Measurements from ENCODE around the gene GNAZ. TPM values are rescaled to one million over a fixed set of nuclear protein-coding genes. Genes with fewer than 3 reads are reported as not detected.

The GNAZ gene
- polyA plus RNA-seq, 1 experiment, result 12.6 TPM

DNA sequence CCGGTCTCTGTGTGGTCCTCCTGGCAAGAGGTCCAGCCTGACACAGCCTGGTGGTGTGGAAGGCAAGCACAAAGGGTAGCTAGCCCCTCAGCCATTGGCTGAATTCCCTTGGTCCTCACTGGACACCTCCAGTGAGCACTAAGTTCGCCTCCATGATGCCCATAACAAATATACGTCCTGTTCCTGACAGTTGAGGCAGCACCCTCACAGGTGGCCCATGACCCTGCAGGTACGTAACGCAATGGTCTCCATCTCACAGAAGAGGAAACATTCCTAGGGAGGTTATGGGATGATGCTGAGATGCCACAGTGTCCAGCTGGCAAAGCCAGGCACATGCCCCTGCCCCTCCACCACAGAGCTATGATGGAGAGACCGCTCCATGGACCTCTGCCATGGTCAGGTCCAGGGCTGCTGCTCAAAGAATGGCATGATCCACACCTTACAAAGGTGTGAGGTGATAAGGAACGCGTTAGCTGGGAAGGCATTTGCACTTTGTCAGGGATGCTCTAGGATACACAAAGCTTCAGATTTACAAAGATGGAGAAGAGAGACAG is 1.4 kb upstream of the GNAZ start:
- TF ChIP-seq CTCF (IDR thresholded peaks at IDR 0.05; ENCODE audit: insufficient read depth, low read depth, low read length), result no peak
- Histone ChIP-seq H3K36me3 (ENCODE audit: control insufficient read depth, insufficient read depth, low read length) (no peaks in the 10 kb centered on the region), H3K27me3 (ENCODE audit: control insufficient read depth, insufficient read depth, low read length) (no peaks in the 10 kb centered on the region; the same call in 1 of the 2 replicates), H3K4me3 (ENCODE audit: low read depth, low read length) (no peak overlapping the region)
- no peak for DNase-seq (ENCODE audit: low read depth)
- CTCF ChIA-PET, result interaction anchor here (0.6 kb wide), 1 partner anchor 213 kb away, joined by 3 read pairs; no protein-coding TSS in a partner anchor
- POLR2A ChIA-PET, result no interaction called here

DNA sequence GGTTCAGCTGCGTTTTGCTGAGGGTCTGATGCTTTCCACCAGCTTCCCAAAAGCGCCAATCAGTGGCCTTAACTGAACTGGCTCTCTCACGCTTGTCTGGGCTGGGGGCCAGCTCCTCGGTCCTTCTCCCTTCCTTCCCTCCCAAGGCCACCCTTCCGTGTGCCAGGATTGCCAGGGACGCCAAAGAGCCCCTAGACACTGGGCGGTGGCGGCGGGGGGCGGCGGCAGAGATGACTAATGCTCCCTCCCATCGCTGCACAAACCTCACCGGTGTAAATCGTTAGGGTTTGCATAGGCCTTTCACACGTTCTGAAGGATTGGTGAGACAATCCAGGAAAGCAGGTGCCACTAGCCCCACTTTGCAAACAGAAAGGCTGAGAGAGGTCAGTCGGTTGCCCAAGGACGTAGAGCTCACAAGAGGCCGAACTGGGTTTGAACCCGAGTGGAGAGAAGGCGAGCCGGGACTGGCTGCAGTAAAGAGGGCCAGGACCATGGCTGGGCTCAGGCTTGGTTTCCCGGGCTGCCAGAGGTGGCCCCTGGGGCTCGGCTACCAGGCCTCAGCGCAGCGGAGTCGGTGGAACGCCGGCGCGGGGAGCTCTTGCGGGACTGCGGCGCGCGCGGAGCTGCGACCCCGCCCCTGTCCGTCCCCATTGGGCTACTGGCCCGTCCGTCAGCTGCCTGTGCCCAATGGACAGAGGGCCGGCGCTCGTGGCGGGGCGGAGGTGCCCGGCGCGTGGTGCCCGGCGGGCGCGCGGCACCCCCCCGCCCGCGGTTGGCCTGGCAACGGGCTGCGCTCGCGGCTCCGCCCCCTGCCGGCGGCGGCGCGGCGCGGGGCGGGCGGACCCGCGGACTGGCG is 589 bp upstream of the GNAZ start:
- TF ChIP-seq CTCF (IDR thresholded peaks at IDR 0.05; ENCODE audit: insufficient read depth, low read depth, low read length), result no peak
- CTCF ChIA-PET, result interaction anchor here (0.7 kb wide), 1 partner anchor 114 kb away, joined by 3 read pairs; no protein-coding TSS in a partner anchor
- POLR2A ChIA-PET, result no interaction called here
- peak; percentile 22 for DNase-seq (ENCODE audit: low read depth)
- H3K27me3 ChIP-seq (ENCODE audit: control insufficient read depth, insufficient read depth, low read length), result no peaks in the 10 kb centered on the region; the same call in 1 of the 2 replicates
- H3K4me3 ChIP-seq (ENCODE audit: low read depth, low read length), result peak overlapping the region; percentile 81
- H3K36me3 ChIP-seq (ENCODE audit: control insufficient read depth, insufficient read depth, low read length), result no peaks in the 10 kb centered on the region

- CTCF ChIA-PET, result interaction anchor here (0.8 to 1.5 kb wide), 2 partner anchors 115 to 484 kb away, joined by 3 to 4 read pairs; no protein-coding TSS in a partner anchor
- POLR2A ChIA-PET, result no interaction called here
- DNase-seq (ENCODE audit: low read depth), result no peak
Measured at GRCh38 chr22:23071230-23072076, 1.1 kb downstream of the GNAZ start.

GRCh38 chr22:23072077-23072910 is 2.0 kb downstream of the GNAZ start:
- Histone ChIP-seq H3K36me3 (ENCODE audit: control insufficient read depth, insufficient read depth, low read length) (no peaks in the 10 kb centered on the region), H3K27me3 (ENCODE audit: control insufficient read depth, insufficient read depth, low read length) (no peaks in the 10 kb centered on the region; the same call in 1 of the 2 replicates), H3K4me3 (ENCODE audit: low read depth, low read length) (no peak overlapping the region)
- no peak for TF ChIP-seq CTCF (IDR thresholded peaks at IDR 0.05; ENCODE audit: insufficient read depth, low read depth, low read length)
- POLR2A ChIA-PET, result no interaction called here
- peak; percentile 31 for DNase-seq (ENCODE audit: low read depth)
- CTCF ChIA-PET, result no interaction called here

More at GRCh38 chr22:23071230-23072076, 1.1 kb downstream of the GNAZ start:
- Histone ChIP-seq H3K27me3 (ENCODE audit: control insufficient read depth, insufficient read depth, low read length) (no peaks in the 10 kb centered on the region; the same call in 1 of the 2 replicates), H3K4me3 (ENCODE audit: low read depth, low read length) (peak overlapping the region; percentile 81), H3K36me3 (ENCODE audit: control insufficient read depth, insufficient read depth, low read length) (no peaks in the 10 kb centered on the region)
- TF ChIP-seq CTCF (IDR thresholded peaks at IDR 0.05; ENCODE audit: insufficient read depth, low read depth, low read length), result no peak
